GM11168 (cell line): ENCODE data around the gene CDH13.

Source experiments
- in situ Hi-C: fragments of 300-500 bp; cut with MboI; formaldehyde crosslinking; loops from one replicate; pipeline ENCODE4 v1.12.0; 2022; ENCODE audit warnings: low sequenced_read_pairs; ENCODE audit not compliant: unreplicated experiment

Gene CDH13

DNA sequence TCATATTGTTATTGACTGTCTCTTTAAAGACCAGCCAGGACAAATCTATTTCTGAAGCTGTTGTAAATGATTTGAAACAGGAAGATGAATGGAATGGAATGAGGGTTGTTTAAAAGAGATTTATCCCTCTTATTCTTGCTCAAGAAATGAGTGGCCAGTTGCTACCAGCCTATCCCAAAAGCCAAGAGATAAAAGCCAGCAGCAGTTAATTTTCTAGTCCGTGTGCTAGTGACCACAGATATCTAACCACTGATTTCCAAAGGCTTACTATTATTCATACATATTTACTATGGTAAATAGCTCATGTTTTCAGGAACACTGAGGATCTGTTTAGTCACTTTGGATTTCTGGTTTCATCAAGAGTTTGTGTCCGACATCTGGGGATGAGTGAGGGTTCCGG is 105.7 kb downstream of the CDH13 start:
- in situ Hi-C loops: no loop called here

DNA sequence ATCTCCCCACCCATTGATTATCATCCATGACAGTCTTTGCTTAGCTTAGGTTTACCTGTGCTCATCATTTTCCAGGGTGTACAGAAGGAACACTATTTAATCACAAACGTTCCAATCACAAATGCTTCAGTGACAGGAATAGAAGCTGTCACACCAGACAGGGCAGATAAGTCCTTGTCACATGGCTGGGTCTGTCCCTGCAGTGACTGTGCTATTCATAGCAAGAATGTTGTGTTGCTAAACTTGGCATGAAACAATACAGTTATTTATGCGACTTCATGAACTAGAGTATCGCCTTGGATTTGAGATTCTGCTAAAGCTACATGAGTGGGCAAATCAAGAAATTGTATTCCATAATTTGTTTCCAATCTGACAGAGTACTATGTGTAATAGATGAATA is 108.4 kb downstream of the CDH13 start:
- in situ Hi-C loops: no loop called here

DNA sequence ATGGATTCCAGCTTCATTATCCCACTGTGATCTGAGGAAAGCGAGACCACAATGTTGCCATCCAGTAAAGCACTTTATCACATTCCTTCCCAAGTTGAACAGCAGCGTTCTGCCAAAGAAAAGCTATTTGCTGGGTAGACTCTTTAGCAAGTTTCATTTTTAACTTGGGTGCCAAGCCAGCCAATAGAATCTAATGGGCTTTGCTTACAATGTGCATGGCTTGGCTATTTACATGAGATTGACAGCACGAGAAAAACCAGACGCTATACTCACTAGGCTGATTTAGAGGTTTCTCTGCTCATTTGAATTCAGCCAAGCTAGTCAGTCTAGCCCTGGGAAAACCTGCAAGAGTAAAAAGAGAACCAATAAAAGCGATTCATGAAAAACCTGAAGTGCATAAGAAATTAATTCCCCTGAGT is 108.9 kb downstream of the CDH13 start:
- in situ Hi-C loops: no loop called here

DNA sequence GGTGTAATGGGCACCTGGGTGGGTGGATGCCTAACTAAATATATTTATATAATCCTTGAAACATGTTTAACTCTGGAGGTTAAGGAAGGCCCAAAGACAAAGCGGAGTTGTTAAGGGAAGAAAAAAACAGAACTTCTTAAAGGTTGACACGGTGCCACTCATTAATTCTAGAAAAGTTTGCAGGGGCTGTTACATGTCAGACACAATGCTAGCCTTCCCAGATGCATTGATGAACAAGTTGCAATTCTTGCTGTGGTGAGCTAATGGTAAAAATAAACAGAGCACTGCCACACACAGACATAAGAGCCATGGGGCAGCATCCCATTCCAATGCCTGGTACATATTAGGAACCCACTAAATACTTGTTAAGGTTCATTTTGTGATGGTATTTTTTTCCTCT is 109.5 kb downstream of the CDH13 start:
- in situ Hi-C loops: no loop called here

DNA sequence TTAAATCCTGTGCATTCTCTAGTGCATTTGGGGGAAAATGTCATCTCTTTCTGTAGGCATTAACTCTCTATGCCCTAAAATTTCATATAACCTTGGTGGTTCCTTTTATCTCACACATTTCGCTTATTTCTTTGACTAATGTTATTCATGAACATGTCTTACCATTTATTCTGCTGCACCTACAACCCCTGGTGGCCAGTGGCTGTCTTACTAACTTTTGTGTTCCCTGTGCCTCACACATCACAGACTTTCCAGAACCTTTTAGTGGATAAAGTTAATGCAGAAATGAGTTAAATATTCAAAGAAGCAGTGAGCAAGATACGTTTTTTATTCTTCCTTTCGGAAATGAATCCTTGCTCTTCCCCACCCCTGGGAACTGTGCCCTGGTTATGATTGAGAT is 111.9 kb downstream of the CDH13 start:
- in situ Hi-C loops: no loop called here

DNA sequence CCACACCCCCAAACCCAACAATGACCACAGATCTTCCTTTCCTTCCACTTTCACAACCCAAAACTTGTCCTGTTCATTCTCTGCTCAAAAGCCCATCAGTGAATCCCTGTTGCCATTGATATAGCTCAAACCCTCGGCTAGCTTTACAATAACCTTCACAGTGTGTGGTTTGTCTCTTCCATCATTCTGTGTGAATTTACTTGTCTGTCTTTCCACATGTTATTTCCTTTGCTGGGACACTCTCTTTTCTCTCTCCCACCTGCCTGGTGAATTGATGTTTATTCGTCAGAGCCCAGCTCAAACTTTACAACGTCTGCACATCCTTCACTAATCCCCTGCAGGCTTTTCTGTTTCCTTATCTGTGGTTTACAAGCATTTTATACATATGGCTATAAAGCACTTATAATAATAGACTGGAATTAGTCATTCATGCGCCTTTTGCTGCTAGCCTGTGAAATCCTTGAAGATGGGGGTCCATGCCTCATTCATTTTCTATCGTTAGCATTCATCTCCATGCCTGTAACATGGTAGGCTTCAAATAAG is 114.4 kb downstream of the CDH13 start:
- in situ Hi-C loops: no loop called here

DNA sequence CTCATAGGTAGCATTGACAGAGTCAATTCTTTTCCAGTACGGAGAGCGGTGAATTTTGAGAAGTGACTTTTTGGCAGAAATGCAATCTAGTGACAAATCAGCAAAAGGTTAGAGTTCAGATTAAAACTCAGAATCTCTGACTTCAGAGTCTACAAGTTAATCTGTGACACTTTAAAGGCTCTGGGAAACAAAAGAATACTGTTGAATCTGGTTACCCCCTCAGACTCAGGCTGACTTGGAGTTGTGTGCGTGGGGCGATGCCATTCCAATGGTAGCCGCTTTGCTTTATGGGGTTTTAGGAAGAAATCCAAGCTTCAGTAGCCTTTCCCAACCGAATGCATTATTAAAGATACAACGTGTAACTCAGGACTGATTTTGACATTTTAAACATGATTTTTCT is 118.2 kb downstream of the CDH13 start:
- in situ Hi-C loops: no loop called here

DNA sequence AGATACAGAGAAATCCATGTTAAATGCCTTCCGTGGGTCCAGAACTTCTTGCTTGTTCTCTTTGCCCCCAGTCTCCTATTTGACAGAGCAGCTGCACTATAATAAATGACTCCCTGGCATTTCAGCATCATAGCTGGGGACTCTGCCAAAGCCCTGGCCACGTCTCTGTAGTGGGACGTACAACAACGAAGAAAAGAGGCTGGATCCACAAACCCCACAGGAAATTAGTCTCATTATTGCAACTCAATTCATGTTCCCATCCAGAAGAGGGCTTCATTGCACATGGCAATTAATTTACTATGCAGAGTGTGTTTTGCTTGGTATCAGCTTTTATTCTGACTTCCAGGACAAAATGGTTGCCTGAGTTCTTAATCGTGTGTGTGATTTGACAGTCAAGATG is 121.3 kb downstream of the CDH13 start:
- in situ Hi-C loops: no loop called here

DNA sequence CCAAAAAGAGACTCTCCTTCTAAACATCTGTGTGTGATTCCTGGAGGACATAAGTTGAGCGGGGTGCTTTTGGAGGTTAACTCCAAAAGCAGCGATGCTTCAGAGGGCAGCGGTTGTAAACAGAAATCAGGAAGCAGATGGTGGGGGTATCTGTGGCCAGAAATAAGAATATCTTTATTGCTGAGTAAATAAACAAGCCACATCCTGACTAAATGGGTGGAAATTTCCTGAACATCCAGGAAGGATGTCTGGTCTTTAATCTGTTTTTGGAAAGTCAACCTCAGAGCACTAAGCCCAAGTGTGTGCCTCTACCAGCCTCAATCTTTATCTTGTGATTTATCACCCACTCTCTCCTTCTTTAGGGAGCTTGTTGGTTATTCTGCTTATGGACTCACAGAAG is 123.3 kb downstream of the CDH13 start:
- in situ Hi-C loops: no loop called here

DNA sequence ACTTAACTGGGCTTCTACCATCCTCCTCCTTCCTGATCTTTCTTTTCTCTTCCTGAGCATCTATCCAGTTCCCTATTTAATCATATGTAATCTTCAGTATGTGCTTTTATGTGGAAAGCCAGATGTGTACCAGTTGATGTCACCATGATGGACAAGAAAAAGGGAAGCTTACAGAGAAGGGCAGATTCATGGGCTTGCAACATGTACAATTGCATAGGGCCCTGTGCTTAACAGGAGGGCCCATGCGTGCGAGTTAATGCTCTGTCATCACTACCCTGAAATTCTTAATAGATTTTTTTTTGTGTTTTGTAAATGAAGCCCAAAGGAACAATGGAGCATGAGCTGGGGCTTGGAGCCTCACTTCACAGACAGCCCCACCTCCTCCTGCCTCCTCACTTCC is 124.3 kb downstream of the CDH13 start:
- in situ Hi-C loops: no loop called here

DNA sequence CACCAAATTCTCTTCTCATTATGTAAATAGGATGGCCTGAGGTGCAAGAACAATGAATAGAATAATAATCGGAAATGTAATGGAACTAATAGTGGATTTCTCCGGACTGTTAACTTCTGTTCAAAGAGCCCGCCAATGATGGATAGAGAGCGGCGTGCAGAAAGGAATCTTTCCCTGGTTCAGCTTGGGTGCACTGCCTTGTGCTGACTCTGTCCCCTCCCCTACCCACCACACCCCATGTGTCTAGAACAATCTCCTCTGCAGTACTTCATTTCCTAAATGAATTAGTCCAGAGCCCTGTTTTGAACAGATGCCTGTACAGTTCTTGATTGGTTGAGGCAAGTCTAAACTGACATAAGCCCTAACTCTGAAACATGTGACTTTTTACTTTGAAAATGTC is 125.4 kb downstream of the CDH13 start:
- in situ Hi-C loops: no loop called here

DNA sequence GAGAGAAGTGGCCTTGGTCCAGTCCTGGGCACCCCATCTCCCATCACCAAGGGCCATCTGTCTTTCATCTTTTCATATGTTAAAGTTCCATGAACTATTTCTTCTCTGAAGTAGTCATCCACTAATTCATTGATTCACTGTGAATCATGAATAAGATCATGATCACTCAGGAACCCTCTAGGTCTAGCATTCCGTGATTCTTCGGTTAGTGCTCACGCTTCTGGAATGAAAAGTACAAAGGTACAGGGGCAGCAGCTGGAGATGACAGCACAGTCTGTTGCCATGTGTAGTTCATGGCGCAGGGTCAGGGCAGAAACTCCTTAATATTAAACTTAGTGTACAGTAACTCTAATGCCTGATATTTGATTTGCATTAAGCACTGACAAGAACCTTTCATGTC is 127.1 kb downstream of the CDH13 start:
- in situ Hi-C loops: no loop called here

DNA sequence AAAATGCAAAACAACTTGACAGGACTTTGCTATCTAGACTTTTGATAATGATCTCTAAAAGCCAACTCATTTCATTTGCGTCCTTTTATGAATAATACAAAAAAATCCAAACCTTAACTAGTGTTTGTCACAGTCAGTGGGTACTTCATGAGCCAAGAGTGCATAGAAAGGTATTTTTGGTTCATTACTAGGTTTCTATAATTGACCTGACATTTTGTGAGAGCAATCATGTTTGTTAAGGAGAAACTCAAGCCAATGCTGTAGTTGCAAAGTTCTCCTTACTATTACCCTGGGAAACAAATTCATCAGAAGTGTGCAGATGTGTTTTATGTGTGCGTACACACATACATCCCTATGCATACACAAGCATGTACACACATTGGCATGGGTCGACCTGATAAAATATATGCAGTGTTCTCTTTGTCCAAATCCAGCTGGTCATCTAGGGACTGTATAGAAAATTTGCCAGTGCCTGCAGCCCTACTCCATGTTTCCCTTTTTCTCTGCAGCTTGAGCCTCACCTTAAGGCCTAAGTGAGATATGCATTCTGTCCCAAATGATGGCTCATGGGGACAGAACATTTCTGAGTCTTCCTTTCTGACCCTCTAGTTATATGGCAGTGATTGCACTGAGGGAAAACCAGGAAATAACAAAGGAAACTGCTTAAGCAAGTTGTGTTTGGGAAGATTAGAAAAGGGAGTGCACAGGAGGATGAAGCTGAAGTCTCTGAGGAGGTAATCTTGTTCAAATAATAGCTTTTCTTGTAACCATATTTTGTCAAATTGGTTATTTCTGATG is 128.1 kb downstream of the CDH13 start:
- in situ Hi-C loops: no loop called here

DNA sequence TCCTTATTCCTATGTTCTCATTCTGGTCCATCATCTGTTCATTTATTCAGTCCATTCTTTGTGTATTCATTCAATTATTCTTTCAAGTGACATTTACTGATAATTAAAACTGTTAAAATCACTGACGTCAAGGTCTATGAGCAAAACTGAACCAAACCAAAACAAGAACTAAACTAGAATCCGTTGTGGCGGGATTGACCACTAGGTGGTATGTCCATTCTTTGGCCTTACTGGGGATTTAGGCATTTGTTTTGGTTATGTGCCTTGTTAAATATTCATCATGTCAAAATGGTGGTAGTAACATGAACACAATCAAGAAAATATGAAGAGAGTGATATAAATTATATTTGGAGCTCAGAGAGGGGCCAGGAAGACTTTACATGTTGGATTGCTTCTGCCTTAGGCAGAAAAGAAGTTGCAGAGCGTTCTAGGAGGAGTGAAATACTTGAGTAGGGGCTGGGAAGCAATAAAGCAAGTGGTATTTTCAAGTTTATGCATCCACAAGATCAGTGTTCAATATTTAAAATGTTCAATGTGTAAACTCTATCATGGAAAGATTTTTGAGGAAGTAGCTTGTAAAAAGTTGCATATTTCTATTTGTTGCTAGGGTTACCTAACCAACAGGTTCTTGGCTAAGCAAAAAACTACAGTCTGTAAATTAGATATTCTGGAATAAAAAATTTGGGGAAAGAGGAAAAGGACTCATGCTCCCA is 129.0 kb downstream of the CDH13 start:
- in situ Hi-C loops: no loop called here

DNA sequence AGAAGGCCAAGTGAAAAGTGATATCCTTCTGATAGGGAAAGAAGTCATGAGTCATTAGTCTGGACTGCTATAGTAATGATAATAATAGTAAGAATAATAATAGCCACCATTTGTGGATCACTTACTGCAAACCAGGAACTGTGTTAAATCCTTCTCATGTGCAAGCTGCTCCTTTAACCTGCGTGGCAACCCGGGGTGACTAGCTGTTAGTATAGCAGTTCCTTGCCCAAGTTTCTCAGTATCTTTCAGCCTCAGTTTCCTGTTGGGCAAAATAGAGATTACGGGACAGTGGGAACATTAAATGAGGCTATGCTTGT is 129.5 kb downstream of the CDH13 start:
- in situ Hi-C loops: no loop called here

DNA sequence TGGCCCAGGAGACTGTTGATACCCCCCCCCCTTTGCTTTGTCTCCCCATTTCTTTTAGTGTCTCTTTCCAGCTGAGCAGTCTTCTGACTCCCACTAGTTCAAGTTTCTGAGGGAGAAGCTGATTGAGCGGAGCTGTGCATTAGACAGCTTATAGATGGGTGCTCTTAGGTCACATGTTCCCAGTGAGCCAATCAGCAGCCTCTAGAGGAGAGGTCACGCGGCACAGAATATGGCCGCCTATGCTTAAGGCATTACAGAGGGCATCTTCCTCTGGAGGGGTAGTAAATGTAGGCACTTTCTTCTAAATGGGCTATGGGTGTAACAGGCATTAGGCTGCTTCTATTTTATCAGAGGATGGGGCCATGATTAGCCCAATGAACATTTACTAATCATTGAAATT is 131.6 kb downstream of the CDH13 start:
- in situ Hi-C loops: no loop called here

DNA sequence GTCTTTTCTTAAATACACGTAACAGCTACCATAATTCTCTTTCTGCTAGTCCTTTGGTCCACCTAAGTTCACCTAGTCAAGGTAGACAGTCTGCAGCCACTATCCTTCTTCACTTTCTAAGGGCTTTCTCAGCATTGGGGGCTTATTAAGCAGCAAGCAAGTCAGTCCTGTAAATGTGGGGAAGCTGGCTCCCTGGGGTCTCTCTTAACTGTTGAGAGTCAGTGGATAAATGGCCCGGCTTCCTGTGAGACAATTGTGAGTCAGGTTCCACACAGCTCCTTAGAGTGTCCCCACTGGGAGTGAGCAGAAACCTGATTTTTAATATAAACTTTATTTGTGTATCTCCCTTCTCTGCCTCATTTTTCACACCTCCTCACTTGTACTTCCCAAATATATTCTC is 132.1 kb downstream of the CDH13 start:
- in situ Hi-C loops: no loop called here

DNA sequence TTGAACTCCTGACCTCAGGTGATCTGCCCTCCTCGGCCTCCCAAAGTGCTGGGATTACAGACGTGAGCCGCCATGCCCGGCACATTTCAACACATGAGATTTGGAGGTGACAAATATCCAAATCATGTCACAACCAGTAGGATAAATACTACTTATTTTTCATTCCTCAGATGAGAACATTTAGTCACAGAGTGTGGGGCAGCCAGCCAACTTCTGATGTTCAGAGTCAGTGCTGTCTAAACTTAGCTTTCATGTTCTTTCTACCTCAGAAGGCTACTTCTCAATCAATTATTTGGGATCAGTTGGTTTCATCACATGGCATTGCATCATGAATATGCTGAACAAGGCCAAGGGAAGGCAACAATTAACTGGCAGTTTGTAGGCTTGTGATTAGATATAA is 134.5 kb downstream of the CDH13 start:
- in situ Hi-C loops: no loop called here

DNA sequence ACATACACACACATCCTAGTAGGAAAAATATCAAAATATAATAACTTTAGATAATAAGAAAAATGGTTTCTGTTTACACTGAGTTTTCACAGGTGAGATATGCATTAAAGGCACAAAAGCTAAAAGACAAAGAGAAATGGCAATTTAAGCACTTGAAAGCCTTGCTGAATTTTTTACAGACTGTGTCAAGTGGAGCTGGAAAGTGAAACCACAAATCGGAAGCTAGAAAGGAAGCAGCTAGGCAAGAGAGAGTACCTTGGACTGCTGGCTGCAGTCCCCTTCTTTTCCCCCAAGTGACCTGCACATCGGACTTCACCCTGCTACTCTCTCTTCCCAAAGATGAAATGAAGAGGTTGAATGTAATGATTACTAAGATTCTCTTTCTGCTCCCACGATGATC is 135.1 kb downstream of the CDH13 start:
- in situ Hi-C loops: no loop called here

DNA sequence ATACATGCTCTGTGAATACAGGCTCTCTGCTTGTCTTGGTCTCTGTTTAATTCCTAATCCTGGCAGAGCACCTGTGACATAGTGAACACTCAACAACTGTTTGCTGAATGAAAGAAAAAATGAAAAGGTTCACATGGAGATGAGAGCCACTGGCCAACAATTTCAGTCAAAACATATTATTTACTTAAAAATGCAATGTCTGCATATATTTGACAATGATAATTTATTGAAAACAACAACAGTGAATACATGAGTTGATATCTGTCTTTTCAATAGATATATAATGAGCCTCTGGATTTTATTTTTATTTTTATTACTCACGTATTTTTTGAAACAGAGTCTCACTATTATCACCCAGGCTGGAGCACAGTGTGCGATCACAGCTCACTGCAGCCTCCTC is 136.6 kb downstream of the CDH13 start:
- in situ Hi-C loops: no loop called here

DNA sequence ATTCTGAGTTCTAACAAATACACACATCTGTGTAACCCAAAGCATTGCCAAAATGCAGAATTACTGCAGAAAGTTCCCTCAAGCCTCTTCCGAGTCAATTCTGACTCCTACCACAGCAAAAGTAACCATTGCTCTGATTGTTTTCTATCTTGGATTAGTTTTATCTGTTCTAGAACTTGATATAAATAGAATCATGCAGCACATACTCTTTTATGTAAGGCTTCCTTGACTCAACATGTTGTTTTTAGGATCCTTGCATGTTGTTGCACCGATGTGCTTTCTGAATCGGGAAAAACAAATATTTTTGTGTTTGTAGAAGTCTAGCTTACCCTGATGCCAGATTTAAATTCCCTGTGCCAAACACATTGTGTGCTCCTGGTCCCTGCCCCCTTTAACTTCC is 140.4 kb downstream of the CDH13 start:
- in situ Hi-C loops: no loop called here

DNA sequence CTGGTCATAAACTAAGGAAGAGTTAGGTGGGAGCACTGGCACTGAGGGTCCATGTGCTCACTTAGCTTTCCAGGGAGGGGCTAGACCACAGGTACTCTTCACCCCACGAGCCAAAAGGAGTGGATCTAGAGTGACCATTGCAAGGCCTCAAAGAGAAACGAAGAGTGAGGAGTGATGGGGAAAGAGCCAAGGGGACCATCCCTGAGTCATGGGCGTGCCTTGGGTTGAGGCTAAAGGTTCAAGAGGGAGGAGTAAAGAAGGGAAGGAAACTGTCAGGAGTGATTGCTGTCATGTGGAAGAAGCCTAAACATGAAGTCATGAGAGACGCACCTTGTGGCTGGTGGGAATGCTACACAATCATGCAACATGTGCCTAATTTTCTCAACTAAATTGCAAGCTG is 141.0 kb downstream of the CDH13 start:
- in situ Hi-C loops: no loop called here
